GM18861 (cell line): ENCODE measurements around the gene SOSTDC1.
"Not testable (repeated sequence)": the region's sequence is repeated elsewhere in the genome, so short reads cannot be mapped to it uniquely, and the experiment has no call there.

Experiments
- ATAC-seq: cut with Tn5 transposase; IDR thresholded peaks from one replicate; pipeline ENCODE4 v1.9.1; 2021; ENCODE audit not compliant: unreplicated experiment

Gene SOSTDC1, protein sequence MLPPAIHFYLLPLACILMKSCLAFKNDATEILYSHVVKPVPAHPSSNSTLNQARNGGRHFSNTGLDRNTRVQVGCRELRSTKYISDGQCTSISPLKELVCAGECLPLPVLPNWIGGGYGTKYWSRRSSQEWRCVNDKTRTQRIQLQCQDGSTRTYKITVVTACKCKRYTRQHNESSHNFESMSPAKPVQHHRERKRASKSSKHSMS

DNA sequence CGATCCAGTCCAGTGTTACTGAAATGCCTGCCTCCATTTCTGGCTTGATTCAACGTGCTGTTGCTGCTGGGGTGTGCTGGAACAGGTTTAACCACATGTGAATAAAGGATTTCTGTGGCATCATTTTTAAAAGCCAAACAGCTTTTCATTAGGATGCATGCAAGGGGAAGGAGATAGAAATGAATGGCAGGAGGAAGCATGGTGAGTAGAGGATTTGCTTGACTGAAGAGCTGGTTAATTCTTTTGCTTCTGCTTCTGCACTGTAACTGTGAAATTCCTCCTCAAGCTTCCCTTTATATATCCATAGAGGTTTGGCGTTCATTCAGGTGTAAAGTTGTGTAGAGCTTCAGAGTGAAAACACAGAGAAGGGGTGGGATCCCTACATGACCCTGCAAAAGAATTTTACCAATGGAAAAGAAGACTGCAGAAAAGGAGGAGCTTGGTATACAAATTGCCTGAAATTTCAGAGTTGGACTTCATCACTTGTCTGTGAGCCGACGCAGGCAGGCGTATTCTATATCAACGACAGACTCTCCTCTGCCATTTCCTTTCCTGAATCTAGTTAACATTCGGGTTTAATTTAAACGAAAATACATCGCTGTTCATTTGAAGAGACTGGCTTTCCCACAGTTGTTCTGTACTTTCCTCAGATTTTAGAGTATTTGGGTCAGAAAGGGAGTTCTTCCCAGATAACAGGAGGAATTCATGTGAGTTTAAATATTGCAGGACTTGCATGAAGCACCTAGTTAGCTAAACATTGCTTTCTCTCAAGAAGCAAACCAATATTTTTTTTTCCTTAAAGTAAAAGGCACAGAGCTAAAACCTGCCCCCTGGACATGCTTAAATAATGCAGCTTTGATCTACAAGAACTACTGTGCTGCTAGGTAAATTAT is at the start of gene SOSTDC1:
Gene SOSTDC1 (minus strand): TSS at position 270 of the 893 bp plus-strand sequence. CDS start 70 bp downstream, at position 200.
- ATAC-seq, result no peak

DNA sequence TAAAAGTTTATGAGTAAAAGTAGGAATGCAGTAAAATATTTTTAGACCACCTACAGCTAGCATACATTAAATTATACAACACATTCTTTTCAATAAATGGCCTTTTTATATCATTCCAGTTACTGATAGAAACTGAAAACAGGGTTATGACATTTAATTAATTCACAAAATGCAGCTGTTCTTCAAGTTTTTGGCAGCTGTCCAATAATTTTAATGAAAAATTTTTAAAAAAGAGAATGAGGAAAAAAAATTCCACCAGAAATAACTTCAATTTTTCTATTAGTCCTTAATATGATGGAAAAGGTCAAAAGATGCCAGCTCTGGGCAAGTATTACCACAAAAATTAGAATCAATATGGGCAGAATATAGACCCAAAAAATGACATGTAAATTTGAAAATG is 49.2 kb upstream of the SOSTDC1 start:
- no peak for ATAC-seq

DNA sequence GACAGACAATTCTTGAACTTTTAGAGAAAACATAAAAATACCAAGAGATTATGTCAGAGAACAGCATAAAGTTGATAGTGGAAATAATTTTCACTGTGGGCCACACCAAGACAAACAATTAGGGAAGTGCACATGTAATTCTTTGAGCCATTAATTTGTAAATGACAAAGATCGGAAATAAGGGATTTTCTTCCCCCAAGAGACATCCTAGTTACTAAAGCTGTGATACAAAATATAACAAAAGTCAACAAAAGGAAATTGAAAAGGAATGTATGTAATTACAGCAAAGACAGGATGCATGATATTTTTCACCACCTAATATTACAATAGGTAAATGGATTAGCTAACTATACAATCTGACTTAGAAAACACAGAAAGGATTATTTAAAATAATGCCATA is 48.7 kb upstream of the SOSTDC1 start:
- ATAC-seq, result no peak

DNA sequence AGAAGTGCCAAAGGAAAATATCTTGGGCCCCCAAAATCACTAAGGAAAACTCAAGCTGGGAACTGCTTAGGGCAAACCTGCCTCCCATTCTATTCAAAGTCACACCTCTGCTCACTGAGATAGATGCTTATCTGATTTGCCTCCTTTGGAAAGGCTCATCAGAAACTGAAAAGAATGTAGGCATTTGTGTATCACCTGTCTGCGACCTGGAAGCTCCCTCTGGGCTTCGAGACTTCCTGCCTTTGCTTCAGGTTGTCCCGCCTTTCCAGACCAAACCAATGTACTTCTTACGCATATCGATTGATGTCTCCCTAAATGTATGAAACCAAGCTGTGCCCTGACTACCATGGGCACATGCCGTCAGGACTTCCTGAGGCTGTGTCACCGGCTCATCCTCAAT is 46.6 kb upstream of the SOSTDC1 start:
- ATAC-seq, result no peak

DNA sequence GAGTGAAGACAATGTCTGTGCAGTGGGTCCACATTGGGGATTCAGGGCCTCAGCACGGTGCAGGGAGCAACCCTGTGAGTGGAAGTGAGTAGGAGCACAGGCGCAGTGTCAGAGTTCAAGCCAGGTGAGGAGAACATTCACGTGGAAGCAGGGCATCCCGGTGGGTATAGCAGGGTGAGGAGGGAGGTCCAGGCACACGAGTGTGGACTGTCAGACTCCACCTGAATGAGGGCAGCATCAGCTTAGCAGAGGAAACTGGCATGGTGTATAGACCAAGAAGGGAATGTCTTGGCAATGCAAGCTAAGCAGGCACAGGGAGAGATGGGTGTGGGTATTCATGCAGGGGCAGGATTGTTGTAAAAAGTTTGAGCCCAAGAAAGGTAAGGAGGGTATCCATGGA is 45.8 kb upstream of the SOSTDC1 start:
- no peak for ATAC-seq

DNA sequence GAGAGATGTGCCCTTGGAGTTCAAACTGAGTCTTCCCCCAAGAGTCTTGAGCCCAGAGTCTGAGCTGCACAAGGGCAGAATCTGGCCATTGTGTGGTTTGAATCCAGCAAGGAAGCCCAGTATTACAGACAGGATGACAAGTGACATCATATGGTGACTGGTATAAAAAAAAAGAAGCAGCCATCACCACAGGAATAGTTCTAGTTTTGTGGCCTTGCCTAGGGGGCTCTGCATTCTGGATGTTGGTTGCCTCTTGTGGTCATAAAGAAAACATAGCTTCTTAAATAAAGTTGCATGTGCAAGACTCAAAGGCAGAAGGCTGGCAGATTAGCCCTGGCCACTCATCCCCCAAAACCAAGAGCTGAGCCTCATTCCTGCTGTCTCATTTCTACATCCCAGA is 44.3 kb upstream of the SOSTDC1 start:
- no peak for ATAC-seq

DNA sequence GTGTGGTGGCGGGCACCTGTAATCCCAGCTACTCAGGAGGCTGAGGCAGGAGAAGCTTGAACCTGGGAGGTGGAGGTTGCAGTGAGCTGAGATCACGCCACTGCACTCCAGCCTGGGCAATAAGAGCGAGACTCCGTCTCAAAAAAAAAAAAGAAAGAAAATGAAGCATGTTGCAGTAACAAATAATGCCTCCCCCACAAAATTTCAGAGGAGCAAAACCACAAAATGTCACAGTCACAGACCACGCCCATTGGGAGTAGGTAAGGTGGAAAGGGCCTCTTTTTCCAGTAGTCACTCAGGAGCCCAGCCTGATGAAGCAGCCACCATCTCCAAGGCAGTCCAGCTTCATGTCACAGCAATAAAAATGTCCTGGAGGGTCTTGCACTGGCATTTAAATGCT is 40.9 kb upstream of the SOSTDC1 start:
- not testable (repeated sequence) for ATAC-seq

DNA sequence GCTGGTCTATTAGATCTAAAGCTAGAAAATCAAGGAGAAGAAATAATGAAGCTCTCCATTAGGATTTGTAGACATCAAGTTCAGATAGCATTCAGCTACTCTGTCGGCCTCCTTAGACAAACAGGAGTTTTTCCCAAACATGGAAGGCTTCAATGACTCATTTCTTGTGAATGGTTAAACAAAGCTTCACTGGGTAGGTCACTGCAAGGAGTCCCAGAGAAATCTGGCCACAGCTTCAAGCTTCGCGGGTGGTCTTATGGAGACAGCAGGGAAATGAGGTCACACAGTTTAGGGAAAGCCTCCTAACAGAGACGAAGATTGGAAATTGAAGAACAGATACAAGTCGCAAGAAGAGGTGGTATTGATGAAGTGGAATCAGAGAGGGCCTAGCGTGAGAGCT is 38.5 kb upstream of the SOSTDC1 start:
- ATAC-seq, result no peak

DNA sequence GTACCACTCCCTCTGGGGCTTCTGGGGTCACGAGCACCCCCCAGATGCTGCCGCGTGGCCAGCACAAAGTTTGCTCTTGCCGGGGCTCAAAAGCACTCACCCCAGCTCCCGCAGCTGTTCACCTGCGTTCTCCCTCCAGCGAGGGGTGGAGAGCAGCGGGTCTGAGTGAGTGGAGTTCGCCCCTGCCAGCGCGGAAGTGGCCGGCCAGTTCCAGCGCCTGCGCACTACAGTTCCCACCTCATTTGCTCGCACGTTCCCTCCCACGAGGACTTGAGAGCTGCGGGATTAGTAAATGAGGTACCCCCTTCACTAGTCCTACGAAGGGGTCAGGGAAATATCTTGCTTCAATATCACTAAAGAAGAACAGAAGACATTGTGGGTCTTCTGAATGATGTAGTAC is 36.8 kb upstream of the SOSTDC1 start:
- ATAC-seq, result no peak

DNA sequence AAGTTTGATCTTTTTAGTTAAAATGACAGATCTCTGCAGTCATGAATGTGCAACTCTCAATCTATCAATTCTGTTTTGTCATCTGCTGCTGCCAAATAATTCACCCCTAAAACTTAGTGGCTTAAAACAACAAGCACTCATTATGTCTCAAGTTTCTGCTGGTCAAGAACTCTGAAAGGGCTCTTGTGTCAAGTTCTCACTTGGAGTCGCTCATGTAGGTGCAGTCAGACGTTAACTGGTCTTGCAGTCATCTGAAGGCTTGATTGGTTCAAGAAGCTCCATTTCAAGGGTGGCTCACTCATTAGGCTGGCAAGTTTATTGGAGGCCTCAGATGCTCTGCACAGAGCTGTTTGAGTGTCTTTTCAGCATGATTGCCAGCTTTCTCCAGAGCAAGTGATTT is 32.6 kb upstream of the SOSTDC1 start:
- no peak for ATAC-seq

DNA sequence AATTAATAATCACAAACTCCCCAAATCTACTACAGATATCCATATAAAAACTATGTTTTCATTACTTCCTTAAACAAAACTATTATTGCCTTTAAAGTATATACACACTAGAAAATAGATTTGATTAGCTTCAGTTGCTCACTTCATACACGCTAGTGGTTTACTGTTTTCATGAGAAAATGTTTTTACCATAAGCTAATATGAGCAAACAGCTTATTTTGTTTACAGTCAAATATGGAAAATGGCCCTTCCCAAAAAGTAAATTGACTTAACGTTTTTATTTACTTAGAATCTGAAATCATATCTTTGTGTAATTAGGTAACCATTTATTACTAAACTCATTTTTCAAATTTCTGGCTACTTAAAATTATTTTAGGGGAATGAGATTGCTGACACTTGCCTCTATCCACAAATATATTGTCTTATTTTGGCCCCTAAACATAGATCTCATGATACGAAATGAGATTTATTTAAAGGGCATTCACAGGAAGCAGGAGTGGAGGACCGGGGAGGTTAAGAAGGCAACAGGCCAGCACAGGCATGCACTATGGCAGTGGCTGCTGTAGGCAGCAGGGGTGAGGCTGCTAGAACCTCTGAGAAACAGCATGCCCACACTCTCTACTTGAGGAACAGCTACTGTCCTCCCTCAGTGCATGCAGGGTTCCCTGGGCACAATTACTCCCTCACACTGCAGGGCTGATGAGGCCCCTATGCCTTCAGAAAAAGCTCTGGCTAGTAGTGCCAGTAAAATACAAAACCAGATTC is 29.6 kb upstream of the SOSTDC1 start:
- no peak for ATAC-seq

DNA sequence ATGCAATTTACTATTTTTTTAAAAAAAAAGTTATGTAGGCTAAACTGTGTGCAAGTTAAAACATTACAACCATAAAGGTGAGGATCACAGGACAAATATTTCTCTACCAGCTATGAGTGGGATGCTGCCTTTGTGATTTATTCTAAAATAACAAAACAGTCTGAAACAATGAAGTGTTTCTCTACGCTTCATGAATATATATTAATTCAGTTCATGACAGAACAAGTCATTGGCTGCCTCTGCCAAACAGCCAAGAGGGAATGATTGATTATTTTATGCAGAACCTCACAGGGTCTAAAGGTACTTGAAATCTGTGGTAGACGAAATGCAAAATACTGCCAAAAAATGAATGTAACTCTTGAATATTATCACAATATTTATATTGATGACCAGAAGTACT is 29.0 kb upstream of the SOSTDC1 start:
- ATAC-seq, result no peak

DNA sequence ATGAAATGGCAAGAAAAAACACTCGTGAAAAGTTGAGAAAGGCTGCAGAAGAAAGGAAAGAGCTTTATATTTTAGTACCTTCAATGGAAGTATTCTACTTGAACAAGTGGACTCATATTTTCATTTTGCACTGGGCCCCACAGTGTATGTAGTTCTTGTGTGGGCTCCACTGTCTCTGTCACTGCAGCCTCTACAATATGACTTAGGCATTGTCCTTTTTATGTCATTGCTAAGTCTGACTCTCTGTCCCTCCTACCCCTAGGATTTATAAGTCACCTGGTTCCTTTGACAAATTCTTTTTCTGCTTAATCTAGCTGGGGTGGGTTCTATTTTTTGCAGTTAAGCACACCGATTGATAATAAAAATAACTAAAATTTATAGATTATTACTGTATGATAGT is 27.7 kb upstream of the SOSTDC1 start:
- ATAC-seq, result no peak

DNA sequence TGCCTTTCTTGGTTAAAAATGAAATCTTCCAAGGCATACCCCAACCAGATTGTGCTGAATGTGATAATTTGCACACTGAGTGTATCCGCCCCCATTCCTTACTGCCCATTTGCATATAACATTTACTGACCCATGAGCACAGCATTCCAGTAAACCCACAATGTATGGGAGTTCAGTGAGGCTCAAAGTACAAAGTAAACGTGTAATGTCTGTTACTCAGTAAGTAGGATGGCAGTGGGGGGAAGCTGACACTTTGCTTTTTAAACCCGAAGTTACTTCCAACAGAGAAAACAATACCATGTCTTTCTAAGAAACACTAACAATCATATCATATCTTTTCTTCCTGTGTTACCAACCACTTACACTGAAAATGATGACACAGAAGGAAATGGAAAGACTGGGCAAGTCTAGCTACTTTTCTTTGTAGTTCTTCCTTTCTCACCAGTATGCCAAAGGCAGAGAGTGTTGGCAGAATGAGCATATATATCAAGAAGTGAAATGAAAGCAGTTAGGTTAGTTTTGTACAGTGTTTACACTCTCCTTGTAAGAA is 27.1 kb upstream of the SOSTDC1 start:
- ATAC-seq, result no peak

DNA sequence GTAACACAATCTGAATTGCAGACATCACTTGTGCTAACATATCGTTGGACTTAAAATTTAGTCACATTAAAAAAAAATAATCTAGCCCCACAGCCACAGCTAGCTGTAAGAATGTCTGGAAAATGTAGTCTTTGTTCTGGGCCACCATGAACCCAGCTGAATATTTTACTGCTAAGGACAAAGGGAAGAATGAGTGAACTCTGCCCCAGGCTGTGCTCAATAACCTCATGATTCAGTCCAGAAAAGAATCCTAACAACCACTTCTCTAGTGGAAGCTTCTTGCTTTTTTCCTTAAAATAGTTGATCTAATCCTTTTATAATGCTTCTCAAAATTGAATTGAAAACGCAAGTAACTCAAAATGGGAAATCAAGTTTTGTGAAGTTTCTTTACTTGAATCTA is 25.6 kb upstream of the SOSTDC1 start:
- ATAC-seq, result no peak

DNA sequence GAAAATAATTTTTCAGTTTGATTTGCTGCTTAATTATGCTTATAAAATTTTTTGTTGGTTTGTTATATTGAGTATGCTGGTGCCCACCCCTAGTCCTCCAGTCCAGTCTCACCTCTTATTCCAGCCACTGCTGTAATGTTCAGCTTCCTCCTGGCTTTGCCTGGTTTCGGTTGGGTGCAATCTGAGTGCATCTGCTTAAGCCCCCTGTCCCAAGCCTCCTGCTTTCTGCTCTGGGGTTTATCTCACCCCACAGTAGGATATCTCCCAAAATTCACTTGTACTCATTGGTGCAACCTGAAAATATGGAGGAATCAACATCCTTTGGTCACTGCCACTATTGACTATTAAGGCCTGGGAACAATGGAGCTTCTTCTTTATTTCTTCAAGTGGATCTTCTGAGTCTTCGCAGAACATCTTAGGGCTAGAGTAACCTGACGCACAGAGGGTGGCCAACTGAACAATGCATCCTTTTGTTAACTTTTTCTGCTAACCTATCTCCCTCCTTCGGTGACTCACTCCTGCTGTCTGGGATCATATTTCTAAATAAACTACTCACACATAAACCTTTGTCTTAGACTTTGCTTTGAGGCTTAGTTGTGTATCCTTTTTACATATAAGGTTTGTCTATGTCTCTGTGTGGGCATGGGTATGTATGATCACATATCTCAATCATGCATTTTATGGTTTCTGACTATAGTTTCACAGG is 19.1 kb upstream of the SOSTDC1 start:
- no peak for ATAC-seq

DNA sequence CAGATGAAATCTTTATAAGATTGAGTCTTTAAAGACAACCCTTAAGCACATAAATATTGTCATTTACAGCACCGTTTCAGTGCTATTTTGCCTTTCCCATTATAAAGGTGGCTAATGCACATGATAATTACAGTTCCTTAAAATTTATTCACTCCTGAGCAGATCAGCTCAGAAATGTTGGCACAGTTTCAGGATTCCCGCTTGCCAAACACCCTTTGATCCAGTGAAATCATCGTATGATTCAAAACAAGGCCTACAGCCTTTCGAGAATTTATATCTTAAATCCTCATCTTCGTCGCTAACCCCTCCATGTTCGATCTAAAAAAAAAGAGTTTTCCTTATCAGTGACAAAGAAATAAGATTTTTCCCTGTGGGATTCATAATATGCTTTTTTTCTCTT is 14.1 kb upstream of the SOSTDC1 start:
- no peak for ATAC-seq

DNA sequence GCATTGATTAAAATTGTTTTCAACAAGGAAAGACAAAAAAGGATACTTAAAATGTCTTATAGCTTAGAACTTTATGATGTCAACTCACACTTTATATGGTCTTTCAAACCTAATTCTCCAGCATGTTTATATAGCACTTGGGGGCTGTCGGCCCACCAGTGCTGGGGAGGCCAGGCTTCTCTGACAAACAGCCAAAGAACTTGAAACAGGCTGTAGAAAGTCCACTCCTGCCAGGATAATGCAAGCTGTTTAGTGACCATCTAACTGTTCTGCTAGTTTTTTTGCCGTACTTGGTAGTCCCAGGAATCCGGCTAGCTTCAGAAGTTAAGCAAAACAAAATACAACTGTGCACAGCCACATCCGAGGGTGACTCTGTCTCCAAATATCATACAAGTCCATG is 13.6 kb upstream of the SOSTDC1 start:
- no peak for ATAC-seq

DNA sequence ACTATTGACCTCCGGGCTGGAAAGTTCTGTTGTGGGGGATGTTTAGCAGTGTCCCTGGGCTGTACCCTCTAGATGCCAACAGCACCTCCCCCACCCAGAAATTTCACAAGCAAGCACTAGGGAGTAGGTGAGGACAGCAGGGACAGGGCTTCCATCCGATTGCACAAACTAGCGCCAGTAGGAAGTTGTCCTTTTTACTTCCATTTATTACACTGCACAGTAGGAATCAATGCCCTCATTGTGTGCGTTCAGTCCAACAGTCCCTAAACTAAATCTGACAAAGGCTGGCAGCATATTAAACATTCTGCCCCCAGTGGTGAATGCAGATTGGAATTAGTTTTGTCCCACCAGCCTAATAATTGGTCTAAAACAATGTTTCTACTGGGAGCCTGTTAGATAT is 6.4 kb upstream of the SOSTDC1 start:
- no peak for ATAC-seq

DNA sequence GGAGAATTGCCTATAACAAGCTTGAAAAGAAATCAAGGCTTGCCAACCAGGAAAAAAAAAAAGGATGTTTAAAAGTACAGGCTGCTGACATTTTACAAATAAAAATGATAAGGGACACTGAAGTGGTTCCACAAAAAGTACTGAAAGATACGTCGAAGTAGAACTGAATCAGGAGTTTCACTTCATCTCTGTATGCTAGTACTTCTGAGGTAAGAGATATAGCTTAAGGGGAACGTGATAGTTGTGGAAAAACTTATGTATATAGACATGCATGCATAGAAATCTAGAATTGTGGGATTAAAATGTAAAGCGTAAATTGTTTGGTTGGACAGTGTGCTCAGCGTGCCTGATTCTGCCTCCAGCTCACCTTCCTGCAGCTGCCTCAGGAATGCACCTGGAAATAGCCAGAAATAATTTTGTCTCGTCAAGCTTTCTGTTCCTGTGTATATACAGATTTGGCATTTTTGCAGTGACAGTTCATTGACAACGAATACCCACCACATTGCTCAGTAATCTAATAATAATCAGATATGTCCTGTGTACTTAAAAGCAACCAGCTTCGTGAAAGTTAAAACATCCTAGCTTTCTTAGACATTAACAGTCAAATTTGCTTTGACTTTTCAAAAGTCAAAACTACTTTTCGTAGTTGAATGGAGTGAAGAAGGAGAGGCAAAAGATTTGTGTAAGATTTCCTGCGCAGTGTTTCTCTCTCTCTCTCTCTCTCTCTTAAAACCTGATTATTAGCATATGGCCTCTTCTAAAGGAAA is 1.4 kb downstream of the SOSTDC1 start:
- no peak for ATAC-seq
